GM15510 (cell line): Measurements from ENCODE around the gene KIF3B.

Experiments
- POLR2A ChIP-seq: IDR thresholded peaks from 3 replicates; pipeline ENCODE4 v1.6.1; 2011; ENCODE audit warnings: borderline replicate concordance; ENCODE audit not compliant: insufficient read length; ENCODE audit errors: extremely low read depth

Gene KIF3B

GRCh38 chr20:32332614-32333013 lies 55.2 kb downstream of the KIF3B start:
- TF ChIP-seq POLR2A: no peak

- no peak for TF ChIP-seq POLR2A
Observed at GRCh38 chr20:32333181-32333987, 55.9 kb downstream of the KIF3B start.

- TF ChIP-seq POLR2A: peak; percentile 33
Observed at GRCh38 chr20:32333988-32334885, 56.8 kb downstream of the KIF3B start.

GRCh38 chr20:32336918-32337347 lies 59.5 kb downstream of the KIF3B start:
- TF ChIP-seq POLR2A: no peak

- no peak for TF ChIP-seq POLR2A
Observed at GRCh38 chr20:32337937-32338661, 60.6 kb downstream of the KIF3B start.

GRCh38 chr20:32338665-32339064 lies 61.2 kb downstream of the KIF3B start:
- TF ChIP-seq POLR2A: no peak

- TF ChIP-seq POLR2A: no peak
Observed at GRCh38 chr20:32339116-32339515, 61.7 kb downstream of the KIF3B start.

GRCh38 chr20:32343439-32343838 lies 66.0 kb downstream of the KIF3B start:
- no peak for TF ChIP-seq POLR2A

GRCh38 chr20:32344835-32345506 lies 67.5 kb downstream of the KIF3B start:
- no peak for TF ChIP-seq POLR2A

- no peak for TF ChIP-seq POLR2A
Observed at GRCh38 chr20:32348207-32348606, 70.8 kb downstream of the KIF3B start.

- TF ChIP-seq POLR2A: no peak
Observed at GRCh38 chr20:32350421-32350820, 73.0 kb downstream of the KIF3B start.

- TF ChIP-seq POLR2A: no peak
Observed at GRCh38 chr20:32352121-32352720, 74.8 kb downstream of the KIF3B start.

GRCh38 chr20:32353848-32354496 lies 76.5 kb downstream of the KIF3B start:
- no peak for TF ChIP-seq POLR2A
